Colonic mucosa (tissue), 4 donors: ENCODE data around the gene CDC42BPG. TPM values are rescaled to one million over a fixed set of nuclear protein-coding genes. Genes with fewer than 3 reads are reported as not detected.
A peak's percentile ranks its signal among the peaks of the same experiment; 100 is the strongest.

Source experiments
- DNase-seq: peaks from one replicate; pipeline ENCODE4 v3.0.0-alpha.2; 2020
- H3K27ac ChIP-seq: fragments of 200-600 bp; one replicate; pipeline ENCODE4 v1.8.0; 2021
- H3K27me3 ChIP-seq: fragments of 200-600 bp; one replicate; pipeline ENCODE4 v1.8.0; 2021
- H3K36me3 ChIP-seq: fragments of 200-600 bp; one replicate; pipeline ENCODE4 v1.8.0; 2021
- H3K4me1 ChIP-seq: fragments of 200-600 bp; one replicate; pipeline ENCODE4 v1.8.0; 2021; ENCODE audit warnings: mild to moderate bottlenecking
- H3K4me3 ChIP-seq: fragments of 200-600 bp; one replicate; pipeline ENCODE4 v1.8.0; 2021
- H3K9ac ChIP-seq, 2 donors: one replicate each; pipeline ENCODE4 v1.7.0; 2013; ENCODE audit warnings: control low read depth in 2 of 2, low read depth in 2 of 2, low read length in 2 of 2
- H3K9me3 ChIP-seq: fragments of 200-600 bp; one replicate; pipeline ENCODE4 v1.8.0; 2021
- CTCF ChIP-seq: fragments of 200-600 bp; IDR thresholded peaks from one replicate; pipeline ENCODE4 v1.8.0; 2022; ENCODE audit warnings: antibody characterized with exemption, mild to moderate bottlenecking
- intact Hi-C: fragments of 100-400 bp; cut with DNase I; formaldehyde crosslinking; loops from one replicate; pipeline ENCODE4 v1.14.1; 2022
- total RNA-seq, 2 donors: library from RNA; stranded (reverse); fragmentation: NEBNext Ultra II Directional in 1 of 2; extraction: Animal tissue kit (Norgen Biotek cat#: 25700) in 1 of 2; gene quantifications; one replicate each; pipeline ENCODE4 v1.2.1, GENCODE V29; 2021
- donor health status: healthy.
- donor health status: DM: no; HTN: no; CAD: no.
- donor health status: DM: no; HTN: no; CAD: no.

CDC42BPG gene
- total RNA-seq, 2 donors from 2014 or later, result 29.3 to 41.6 TPM

- Histone ChIP-seq H3K36me3 (no peaks in the 10 kb centered on the region), H3K9ac (peak overlapping the region; percentile 70 to 98), H3K4me1 (peaks cover 9% of the 10 kb centered on the region), H3K27me3 (no peaks in the 10 kb centered on the region), H3K4me3 (peak overlapping the region; percentile 34), H3K27ac (peak overlapping the region; percentile 78), H3K9me3 (no peaks in the 10 kb centered on the region)
- intact Hi-C loops, result loop anchor here (5.0 to 10.0 kb wide), 2 partner anchors 57 to 241 kb away; partner anchors contain the start of genes CDCA5 and ZFPL1
- no peak for TF ChIP-seq CTCF
- DNase-seq, result peak; percentile 39
Observed at GRCh38 chr11:64843686-64844329, 645 bp downstream of the CDC42BPG start.

- intact Hi-C loops, result loop anchor here (5.0 to 10.0 kb wide), 2 partner anchors 56 to 242 kb away; partner anchors contain the start of genes CDCA5 and ZFPL1
- H3K27me3 ChIP-seq, result no peaks in the 10 kb centered on the region
- DNase-seq, result peak; percentile 88
- H3K4me1 ChIP-seq, result peaks cover 2% of the 10 kb centered on the region
- no peaks in the 10 kb centered on the region for H3K36me3 ChIP-seq
- peak overlapping the region; percentile 41 for H3K27ac ChIP-seq
- peak overlapping the region; percentile 34 for H3K4me3 ChIP-seq
- TF ChIP-seq CTCF, result no peak
- peak overlapping the region; percentile 56 to 98 for H3K9ac ChIP-seq
- no peaks in the 10 kb centered on the region for H3K9me3 ChIP-seq
Observed at GRCh38 chr11:64842851-64843685, 1.4 kb downstream of the CDC42BPG start.

- no peak overlapping the region for H3K4me3 ChIP-seq
- no peak for TF ChIP-seq CTCF
- intact Hi-C loops, result loop anchor here (5.0 to 10.0 kb wide), 2 partner anchors 55 to 242 kb away; partner anchors contain the start of genes CDCA5 and ZFPL1
- no peaks in the 10 kb centered on the region for H3K9me3 ChIP-seq
- H3K27me3 ChIP-seq, result no peaks in the 10 kb centered on the region
- no peak for DNase-seq
- H3K4me1 ChIP-seq, result no peaks in the 10 kb centered on the region
- no peaks in the 10 kb centered on the region for H3K36me3 ChIP-seq
- peak overlapping the region in 1 of 2 donors; percentile 98 for H3K9ac ChIP-seq
- H3K27ac ChIP-seq, result no peak overlapping the region
Observed at GRCh38 chr11:64842366-64842759, 2.1 kb downstream of the CDC42BPG start.

GRCh38 chr11:64841592-64842365 lies 2.7 kb downstream of the CDC42BPG start:
- Histone ChIP-seq H3K4me1 (no peaks in the 10 kb centered on the region), H3K27ac (no peak overlapping the region), H3K9me3 (no peaks in the 10 kb centered on the region), H3K9ac (peak overlapping the region in 1 of 2 donors; percentile 98), H3K36me3 (no peaks in the 10 kb centered on the region), H3K27me3 (no peaks in the 10 kb centered on the region), H3K4me3 (no peak overlapping the region)
- no peak for DNase-seq
- no peak for TF ChIP-seq CTCF
- intact Hi-C loops, result loop anchor here (5.0 to 10.0 kb wide), 2 partner anchors 54 to 243 kb away; partner anchors contain the start of genes CDCA5 and ZFPL1
